B cell (primary cell): ENCODE results near the gene PSMB10.

ENCODE experiments used
- CTCF ChIP-seq: fragments of 200-600 bp; IDR thresholded peaks from one replicate; pipeline ENCODE4 v1.8.0; 2022; ENCODE audit warnings: antibody characterized with exemption, mild to moderate bottlenecking
- EZH2 ChIP-seq: IDR thresholded peaks from 2 replicates; pipeline ENCODE4 v1.6.1; 2012; ENCODE audit warnings: borderline replicate concordance, low read depth, mild to moderate bottlenecking, moderate library complexity, low read length; ENCODE audit not compliant: insufficient read depth, poor library complexity, severe bottlenecking

DNA sequence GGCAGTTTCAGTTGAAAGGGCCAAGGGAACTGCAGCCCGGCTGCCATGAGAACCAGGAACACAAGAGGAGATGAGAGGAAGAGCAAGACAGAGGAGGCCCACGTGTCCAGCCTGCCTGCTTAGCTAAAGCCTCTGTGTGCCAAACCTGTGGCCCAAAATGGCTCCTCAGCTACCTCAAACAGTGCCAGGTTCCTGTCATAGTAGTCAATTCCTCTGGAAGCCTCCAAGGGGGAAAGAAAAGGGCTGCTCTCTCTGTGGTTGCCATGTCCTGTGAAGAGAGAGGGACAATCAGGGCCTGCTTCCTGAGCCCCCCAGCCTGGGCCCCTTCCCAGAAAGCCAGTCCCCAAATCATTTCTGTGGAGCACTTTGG lies 26.6 kb upstream of the PSMB10 start:
- TF ChIP-seq CTCF (no peak), EZH2 (no peak)
